HepG2 (cell line): Measurements from ENCODE around the gene HCN4.

Experiments
- CTCF ChIP-seq: sonication (generic); formaldehyde crosslinking; IDR thresholded peaks from 2 replicates; pipeline ENCODE4 v1.5.0; 2020; ENCODE audit warnings: mild to moderate bottlenecking, missing genetic modification reagents, moderate library complexity
- HNRNPL ChIP-seq: fragments of 200-400 bp; formaldehyde crosslinking; IDR thresholded peaks from 2 replicates; pipeline ENCODE4 v1.6.1; 2017; ENCODE audit warnings: mild to moderate bottlenecking, low read depth, low read length
- POLR2A ChIP-seq, 2 experiments: IDR thresholded peaks; 2 replicates each; pipeline ENCODE4 v1.6.1; 2011; ENCODE audit warnings: low read depth in 2 of 2, low read length in 2 of 2, mild to moderate bottlenecking in 1 of 2, moderate library complexity in 1 of 2; ENCODE audit not compliant: insufficient read depth in 1 of 2
- POLR2AphosphoS5 ChIP-seq: IDR thresholded peaks from 2 replicates; pipeline ENCODE4 v1.6.1; 2012; ENCODE audit warnings: low read depth, low read length
- RAD51 ChIP-seq: fragments of 450-650 bp; IDR thresholded peaks from 2 replicates; pipeline ENCODE4 v1.6.1; 2016; ENCODE audit warnings: borderline replicate concordance
- SP1 ChIP-seq, 2 experiments: fragments of 450-650 bp in 1 of 2; sonication (generic) in 1 of 2; formaldehyde crosslinking in 1 of 2; IDR thresholded peaks; 2 replicates each; pipeline versions ENCODE4 v1.4.0 to v1.6.1; 2016 to 2020; ENCODE audit warnings: missing genetic modification reagents in 1 of 2
- TAF15 ChIP-seq: fragments of 200-400 bp; formaldehyde crosslinking; IDR thresholded peaks from one replicate; pipeline ENCODE4 v1.6.1; 2018; ENCODE audit warnings: mild to moderate bottlenecking, low read depth, low read length; ENCODE audit not compliant: poor library complexity, severe bottlenecking
- ZBTB7A ChIP-seq: sonication (generic); formaldehyde crosslinking; IDR thresholded peaks from 2 replicates; pipeline ENCODE4 v1.8.0; 2022; ENCODE audit warnings: mild to moderate bottlenecking, missing genetic modification reagents
- TF ChIP-seq, protein P1 (sequence below): sonication (generic); formaldehyde crosslinking; IDR thresholded peaks from 2 replicates; pipeline ENCODE4 v1.4.0; 2020; ENCODE audit warnings: missing genetic modification reagents, borderline replicate concordance
- TF ChIP-seq, protein P2 (sequence below): IDR thresholded peaks from 2 replicates; pipeline ENCODE4 v1.6.1; 2016; ENCODE audit warnings: missing genetic modification reagents, missing compliant biosample characterization
- TF ChIP-seq, protein P3 (sequence below): IDR thresholded peaks from 2 replicates; pipeline ENCODE4 v1.6.1; 2012; ENCODE audit warnings: inconsistent platforms

- TF ChIP-seq TAF15 (no peak), CTCF (no peak), HNRNPL (no peak), RAD51 (no peak), ZBTB7A (CRISPR knock-in tag) (no peak), POLR2A (IDR thresholded peaks at IDR 0.05; ENCODE audit: insufficient read depth in 1 of 2, low read depth in 2 of 2, low read length in 2 of 2) (no peak), SP1 (IDR thresholded peaks at IDR 0.05) (no peak), SP1 (CRISPR knock-in tag; IDR thresholded peaks at IDR 0.05) (no peak), POLR2AphosphoS5 (no peak)
- TF ChIP-seq, protein P1, sequence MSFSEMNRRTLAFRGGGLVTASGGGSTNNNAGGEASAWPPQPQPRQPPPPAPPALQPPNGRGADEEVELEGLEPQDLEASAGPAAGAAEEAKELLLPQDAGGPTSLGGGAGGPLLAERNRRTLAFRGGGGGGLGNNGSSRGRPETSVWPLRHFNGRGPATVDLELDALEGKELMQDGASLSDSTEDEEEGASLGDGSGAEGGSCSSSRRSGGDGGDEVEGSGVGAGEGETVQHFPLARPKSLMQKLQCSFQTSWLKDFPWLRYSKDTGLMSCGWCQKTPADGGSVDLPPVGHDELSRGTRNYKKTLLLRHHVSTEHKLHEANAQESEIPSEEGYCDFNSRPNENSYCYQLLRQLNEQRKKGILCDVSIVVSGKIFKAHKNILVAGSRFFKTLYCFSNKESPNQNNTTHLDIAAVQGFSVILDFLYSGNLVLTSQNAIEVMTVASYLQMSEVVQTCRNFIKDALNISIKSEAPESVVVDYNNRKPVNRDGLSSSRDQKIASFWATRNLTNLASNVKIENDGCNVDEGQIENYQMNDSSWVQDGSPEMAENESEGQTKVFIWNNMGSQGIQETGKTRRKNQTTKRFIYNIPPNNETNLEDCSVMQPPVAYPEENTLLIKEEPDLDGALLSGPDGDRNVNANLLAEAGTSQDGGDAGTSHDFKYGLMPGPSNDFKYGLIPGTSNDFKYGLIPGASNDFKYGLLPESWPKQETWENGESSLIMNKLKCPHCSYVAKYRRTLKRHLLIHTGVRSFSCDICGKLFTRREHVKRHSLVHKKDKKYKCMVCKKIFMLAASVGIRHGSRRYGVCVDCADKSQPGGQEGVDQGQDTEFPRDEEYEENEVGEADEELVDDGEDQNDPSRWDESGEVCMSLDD (CRISPR knock-in tag), result no peak
- TF ChIP-seq, protein P2, sequence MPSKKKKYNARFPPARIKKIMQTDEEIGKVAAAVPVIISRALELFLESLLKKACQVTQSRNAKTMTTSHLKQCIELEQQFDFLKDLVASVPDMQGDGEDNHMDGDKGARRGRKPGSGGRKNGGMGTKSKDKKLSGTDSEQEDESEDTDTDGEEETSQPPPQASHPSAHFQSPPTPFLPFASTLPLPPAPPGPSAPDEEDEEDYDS (CRISPR knock-in tag), result no peak
- TF ChIP-seq, protein P3, sequence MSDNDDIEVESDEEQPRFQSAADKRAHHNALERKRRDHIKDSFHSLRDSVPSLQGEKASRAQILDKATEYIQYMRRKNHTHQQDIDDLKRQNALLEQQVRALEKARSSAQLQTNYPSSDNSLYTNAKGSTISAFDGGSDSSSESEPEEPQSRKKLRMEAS, result no peak
Observed at GRCh38 chr15:73270366-73271097, 98.2 kb downstream of the HCN4 start.
